Testis (tissue), 3 donors: ENCODE results near the gene DAZAP2. TPM values are rescaled to one million over a fixed set of nuclear protein-coding genes. Genes with fewer than 3 reads are reported as not detected.

Source experiments
- DNase-seq: peaks from one replicate; pipeline ENCODE4 v3.0.0-alpha.2; 2019
- H3K27ac ChIP-seq, 2 donors: fragments of 200-600 bp; sonication (generic); one replicate each; pipeline ENCODE4 v1.5.1; 2019
- H3K27me3 ChIP-seq: fragments of 200-600 bp; sonication (generic); one replicate; pipeline ENCODE4 v1.5.1; 2019
- H3K36me3 ChIP-seq: fragments of 200-600 bp; sonication (generic); one replicate; pipeline ENCODE4 v1.5.1; 2017; ENCODE audit warnings: low read depth; ENCODE audit errors: missing control alignments
- H3K4me1 ChIP-seq: fragments of 200-600 bp; sonication (generic); one replicate; pipeline ENCODE4 v1.5.1; 2019
- H3K4me3 ChIP-seq, 2 donors: fragments of 200-600 bp; sonication (generic); one replicate each; pipeline ENCODE4 v1.5.1; 2017 to 2019
- H3K9me3 ChIP-seq: fragments of 200-600 bp; sonication (generic); one replicate; pipeline ENCODE4 v1.5.1; 2017
- CTCF ChIP-seq, 3 experiments: fragments of 450-650 bp in 2 of 3; fragments of 200-600 bp in 1 of 3; sonication (generic) in 1 of 3; IDR thresholded peaks; one replicate each; pipeline ENCODE4 v1.5.1; 2016 to 2019; ENCODE audit warnings: antibody characterized with exemption in 3 of 3, mild to moderate bottlenecking in 2 of 3, moderate library complexity in 1 of 3
- POLR2A ChIP-seq: fragments of 450-650 bp; IDR thresholded peaks from one replicate; pipeline ENCODE4 v1.6.1; 2017; ENCODE audit warnings: antibody characterized with exemption, mild to moderate bottlenecking, moderate library complexity
- WGBS, 2 donors: methylation state at CpG; one replicate each; pipeline ENCODE4 v1.1.5; 2018; 5-methylcytosine and 5-hydroxymethylcytosine counted together
- intact Hi-C: fragments of 100-400 bp; cut with DNase I; formaldehyde crosslinking; loops from one replicate; pipeline ENCODE4 v1.15.1; 2023; ENCODE audit warnings: low total_unique reads
- polyA plus RNA-seq: library from polyadenylated mRNA; stranded (reverse); fragments of 350-450 nt; fragmentation: Illumina TruSeq; extraction: RNeasy Lipid Tissue Mini Kit (QIAGEN cat#74804); gene quantifications from one replicate; pipeline ENCODE4 v1.2.3, GENCODE V29; 2014; ENCODE audit warnings: low read depth, low replicate concordance; ENCODE audit not compliant: insufficient read depth
- total RNA-seq, 2 donors: library from RNA; depleted of rRNA; stranded (reverse); fragments of >200 nt; gene quantifications; one replicate each; pipeline ENCODE4 v1.2.3, GENCODE V29; 2016

Gene DAZAP2
- total and polyA plus RNA-seq, 3 donors from 2014 or later = 106 to 226 (median 176) TPM

- DNase-seq = no peak
- Histone ChIP-seq H3K4me1 (no peaks in the 10 kb centered on the region), H3K9me3 (no peaks in the 10 kb centered on the region), H3K4me3 (no peak overlapping the region), H3K27ac (no peak overlapping the region), H3K36me3 (no peaks in the 10 kb centered on the region), H3K27me3 (no peaks in the 10 kb centered on the region)
- intact Hi-C loops = no loop called here
- TF ChIP-seq CTCF (IDR thresholded peaks at IDR 0.05) (no peak), POLR2A (no peak)
- WGBS, 2 donors = 95 to 97% methylated on average over 1 of the region's 1 CpG
These were observed 10.7 kb upstream of the DAZAP2 start for GRCh38 chr12:51227962-51228361.

- no peak for DNase-seq
- Histone ChIP-seq H3K27me3 (no peaks in the 10 kb centered on the region), H3K27ac (no peak overlapping the region), H3K4me1 (no peaks in the 10 kb centered on the region), H3K4me3 (no peak overlapping the region), H3K9me3 (no peaks in the 10 kb centered on the region), H3K36me3 (no peaks in the 10 kb centered on the region)
- intact Hi-C loops = no loop called here
- WGBS, 2 donors = 94 to 96% methylated on average over 7 of the region's 7 CpGs
- TF ChIP-seq POLR2A = no peak
- no peak for TF ChIP-seq CTCF (IDR thresholded peaks at IDR 0.05)
These were observed 9.4 kb upstream of the DAZAP2 start for GRCh38 chr12:51229116-51229809.

DNA sequence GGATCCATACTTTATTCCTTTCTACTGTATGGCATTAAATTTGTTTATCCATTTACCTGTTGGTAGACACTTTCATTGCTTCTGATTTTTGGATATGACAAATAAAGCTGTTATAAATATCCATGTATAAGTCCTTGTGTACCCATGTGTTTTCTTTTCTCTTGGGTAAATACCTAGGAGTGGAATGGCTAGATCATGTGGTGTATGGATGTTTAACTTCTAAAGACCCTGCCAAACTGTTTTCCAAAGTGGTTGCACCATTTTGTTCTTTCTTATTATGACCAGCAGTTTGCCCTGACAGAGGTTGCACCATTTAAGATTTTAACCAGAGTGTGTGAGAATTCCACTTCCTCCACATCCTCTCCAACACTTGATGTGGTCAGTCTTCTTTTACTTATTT is 6.0 kb upstream of the DAZAP2 start:
- Histone ChIP-seq H3K27me3 (no peaks in the 10 kb centered on the region), H3K4me1 (no peaks in the 10 kb centered on the region)
- intact Hi-C loops = no loop called here

DNA sequence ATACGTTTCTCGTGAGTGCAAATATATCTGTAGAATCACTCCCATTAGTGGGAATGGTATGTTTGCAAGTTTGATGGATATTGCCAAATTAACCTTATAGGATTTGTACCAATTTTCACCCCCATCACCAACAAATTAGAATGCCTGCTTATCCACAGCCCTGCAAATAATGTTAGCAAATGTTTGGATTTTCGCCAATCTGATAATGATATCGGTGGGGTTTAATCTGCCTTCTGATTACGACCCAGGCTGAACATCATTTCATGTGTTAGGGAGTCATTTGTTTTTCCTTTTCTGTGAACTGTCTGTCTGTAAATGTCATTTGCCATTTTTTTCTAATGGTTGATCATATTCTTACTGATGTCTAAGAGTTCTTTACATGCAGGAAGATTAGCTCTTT is 4.1 kb upstream of the DAZAP2 start:
- H3K27me3 ChIP-seq = no peaks in the 10 kb centered on the region
- H3K4me3 ChIP-seq = no peak overlapping the region
- intact Hi-C loops = no loop called here
- no peaks in the 10 kb centered on the region for H3K36me3 ChIP-seq
- H3K27ac ChIP-seq = no peak overlapping the region
- no peaks in the 10 kb centered on the region for H3K9me3 ChIP-seq
- 57 to 61% methylated on average over 5 of the region's 5 CpGs for WGBS, 2 donors
- TF ChIP-seq POLR2A = no peak
- no peak for TF ChIP-seq CTCF (IDR thresholded peaks at IDR 0.05)
- DNase-seq = no peak
- no peaks in the 10 kb centered on the region for H3K4me1 ChIP-seq

More for the DNA sequence above, 6.0 kb upstream of the DAZAP2 start:
- no peak overlapping the region for H3K4me3 ChIP-seq
- TF ChIP-seq CTCF (IDR thresholded peaks at IDR 0.05) (no peak), POLR2A (no peak)
- H3K27ac ChIP-seq = no peak overlapping the region
- DNase-seq = no peak
- H3K9me3 ChIP-seq = no peaks in the 10 kb centered on the region
- no peaks in the 10 kb centered on the region for H3K36me3 ChIP-seq

DNA sequence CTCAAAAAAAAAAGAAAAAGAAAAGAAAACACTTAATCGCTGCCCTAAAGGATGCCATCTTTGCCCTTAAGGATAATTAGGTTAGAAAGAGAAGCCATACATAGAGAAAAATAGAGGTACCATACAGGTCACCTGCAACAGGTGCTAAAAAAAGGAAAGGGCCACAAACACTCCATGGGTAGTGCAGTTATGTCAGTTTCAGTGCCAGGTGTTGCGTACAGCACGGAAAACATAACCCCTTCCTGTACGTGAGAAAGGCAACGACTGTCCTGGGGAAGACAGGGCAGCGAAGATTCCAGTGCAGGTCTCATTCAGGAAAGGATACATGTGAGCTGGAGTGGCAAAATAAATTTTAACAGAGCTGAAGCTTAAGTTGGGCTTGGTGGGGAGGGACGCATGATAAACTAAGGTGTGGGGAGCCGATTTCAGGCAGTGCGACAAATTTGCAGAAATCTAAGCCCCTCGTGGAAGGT is 553 bp upstream of the DAZAP2 start:
- 9% methylated on average over 10 of the region's 10 CpGs for WGBS, 2 donors
- H3K27ac ChIP-seq = peak overlapping the region; percentile 99 to 100
- no peak for DNase-seq
- no peak for TF ChIP-seq POLR2A
- no peak for TF ChIP-seq CTCF (IDR thresholded peaks at IDR 0.05)
- intact Hi-C loops = no loop called here
- H3K9me3 ChIP-seq = no peaks in the 10 kb centered on the region
- no peaks in the 10 kb centered on the region for H3K36me3 ChIP-seq
- H3K4me3 ChIP-seq = peak overlapping the region; percentile 99 to 100
- peaks cover 8% of the 10 kb centered on the region for H3K4me1 ChIP-seq
- H3K27me3 ChIP-seq = no peaks in the 10 kb centered on the region
